Stimulated activated CD8-positive, alpha-beta memory T cell treated with anti-CD3 and anti-CD28 coated beads, Interleukin-12 subunit alpha, Interleukin-12 subunit beta, amount 100 ng/mL, for 1 hour (primary cell): ENCODE measurements around the gene U2SURP.
"Not testable (repeated sequence)": the region's sequence is repeated elsewhere in the genome, so short reads cannot be mapped to it uniquely, and the experiment has no call there.

Experiments used
- DNase-seq: peaks from one replicate; pipeline ENCODE4 v3.0.0-alpha.2; 2020; ENCODE audit warnings: low read depth

The U2SURP gene

DNA sequence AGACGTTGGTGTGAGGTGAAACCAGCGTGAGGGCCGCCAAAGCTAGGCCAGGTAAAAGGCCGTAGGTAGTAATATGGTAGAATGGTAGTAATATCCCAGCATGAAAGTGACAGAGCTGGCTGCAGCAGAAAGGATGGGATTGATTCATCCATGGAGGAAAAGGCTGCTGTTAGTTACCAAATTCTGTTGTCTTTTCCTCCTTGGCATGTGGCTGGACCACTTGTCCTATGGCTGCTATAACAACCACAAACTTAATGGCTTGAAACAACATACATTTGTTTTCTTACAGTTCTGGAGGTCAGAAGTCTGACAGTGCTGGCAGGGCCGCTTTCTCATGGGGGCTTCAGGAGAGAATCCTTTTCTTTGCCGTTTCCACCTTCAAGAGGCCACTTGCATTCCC is 70.4 kb downstream of the U2SURP start:
- DNase-seq: no peak

DNA sequence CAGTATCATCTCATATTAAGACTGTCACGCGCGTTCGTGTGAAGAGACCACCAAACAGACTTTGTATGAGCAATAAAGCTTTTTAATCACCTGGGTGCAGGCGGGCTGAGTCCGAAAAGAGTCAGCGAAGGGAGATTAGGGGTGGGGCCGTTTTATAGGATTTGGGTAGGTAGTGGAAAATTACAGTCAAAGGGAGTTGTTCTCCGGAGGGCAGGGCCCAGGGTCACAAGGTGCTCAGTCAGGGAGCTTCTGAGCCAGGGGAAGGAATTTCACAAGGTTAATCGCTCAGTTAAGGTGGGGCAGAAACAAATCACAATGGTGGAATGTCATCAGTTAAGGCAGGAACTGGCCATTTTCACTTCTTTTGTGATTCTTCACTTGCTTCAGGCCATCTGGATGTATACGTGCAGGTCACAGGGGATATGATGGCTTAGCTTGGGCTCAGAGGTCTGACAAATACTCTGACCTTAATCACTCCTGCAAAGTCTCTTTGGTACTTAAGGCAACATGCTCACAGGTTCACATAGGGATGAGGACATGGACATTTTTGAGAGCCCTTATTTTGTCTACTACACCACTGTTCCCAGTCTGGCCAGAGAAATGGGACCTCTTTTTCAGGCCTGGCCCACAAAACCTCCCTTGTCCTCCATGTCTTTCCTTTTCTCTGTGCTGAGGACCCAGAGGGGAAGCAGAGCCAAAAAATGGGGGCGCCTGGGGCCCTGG is 71.1 kb downstream of the U2SURP start:
- not testable (repeated sequence) for DNase-seq

DNA sequence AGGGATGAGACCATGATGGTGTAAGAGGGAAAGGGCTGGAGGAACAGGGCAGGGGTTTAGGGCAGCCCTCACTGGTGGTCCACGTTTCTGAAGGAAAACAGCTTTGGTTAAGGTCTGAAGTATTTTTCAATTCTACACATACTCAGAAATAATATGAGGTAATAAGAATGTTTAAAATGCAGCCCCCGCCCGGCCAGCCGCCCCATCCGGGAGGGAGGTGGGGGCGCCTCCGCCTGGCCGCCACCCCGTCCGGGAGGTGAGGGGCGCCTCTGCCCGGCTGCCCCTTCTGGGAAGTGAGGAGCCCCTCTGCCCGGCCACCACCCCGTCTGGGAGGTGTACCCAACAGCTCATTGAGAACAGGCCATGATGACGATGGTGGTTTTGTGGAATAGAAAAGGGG is 72.2 kb downstream of the U2SURP start:
- not testable (repeated sequence) for DNase-seq

DNA sequence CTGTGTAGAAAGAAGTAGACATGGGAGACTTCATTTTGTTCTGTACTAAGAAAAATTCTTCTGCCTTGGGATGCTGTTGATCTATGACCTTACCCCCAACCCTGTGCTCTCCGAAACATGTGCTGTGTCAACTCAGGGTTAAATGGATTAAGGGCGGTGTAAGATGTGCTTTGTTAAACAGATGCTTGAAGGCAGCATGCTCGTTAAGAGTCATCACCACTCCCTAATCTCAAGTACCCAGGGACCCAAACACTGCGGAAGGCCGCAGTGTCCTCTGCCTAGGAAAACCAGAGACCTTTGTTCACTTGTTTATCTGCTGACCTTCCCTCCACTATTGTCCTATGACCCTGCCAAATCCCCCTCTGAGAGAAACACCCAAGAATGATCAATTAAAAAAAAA is 72.6 kb downstream of the U2SURP start:
- DNase-seq: not testable (repeated sequence)

DNA sequence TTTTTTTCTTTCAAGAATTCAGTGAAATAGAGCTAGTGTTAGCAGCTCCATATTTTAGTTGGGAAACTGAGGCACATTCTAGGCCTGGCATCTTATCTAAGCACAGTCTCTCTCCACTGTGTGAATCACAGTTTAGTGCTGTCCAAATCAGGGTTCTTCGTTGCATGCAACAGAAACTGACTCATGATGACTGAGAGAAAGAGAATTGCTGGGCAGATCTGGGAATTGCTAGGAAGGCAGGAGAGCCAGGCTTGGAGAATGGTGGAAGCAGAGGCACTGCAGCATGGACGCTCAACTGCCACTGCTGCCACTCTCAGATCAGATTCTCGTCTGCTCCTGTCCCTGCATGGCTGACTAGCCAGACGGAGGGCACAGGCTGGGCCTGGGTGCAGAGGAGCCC is 77.5 kb downstream of the U2SURP start:
- no peak for DNase-seq

DNA sequence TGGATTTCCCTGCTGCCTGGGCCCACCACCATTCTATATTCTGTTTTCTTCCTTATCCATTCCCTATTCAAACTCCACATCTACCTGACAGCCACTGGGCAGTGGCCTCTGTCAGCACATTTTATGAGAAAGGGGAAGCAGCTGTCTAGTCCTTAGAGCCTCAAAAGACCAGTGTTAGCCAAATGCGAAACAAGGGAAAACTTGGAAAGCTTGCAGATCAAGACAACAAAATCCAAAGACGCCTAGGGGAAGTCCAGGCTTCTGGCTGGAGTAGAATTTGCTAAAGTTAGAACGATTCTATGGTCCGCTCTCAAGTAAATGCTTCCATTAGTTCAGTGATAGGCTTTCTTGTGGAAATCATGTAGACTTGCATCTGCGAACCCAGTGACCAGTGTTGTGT is 78.8 kb downstream of the U2SURP start:
- no peak for DNase-seq

DNA sequence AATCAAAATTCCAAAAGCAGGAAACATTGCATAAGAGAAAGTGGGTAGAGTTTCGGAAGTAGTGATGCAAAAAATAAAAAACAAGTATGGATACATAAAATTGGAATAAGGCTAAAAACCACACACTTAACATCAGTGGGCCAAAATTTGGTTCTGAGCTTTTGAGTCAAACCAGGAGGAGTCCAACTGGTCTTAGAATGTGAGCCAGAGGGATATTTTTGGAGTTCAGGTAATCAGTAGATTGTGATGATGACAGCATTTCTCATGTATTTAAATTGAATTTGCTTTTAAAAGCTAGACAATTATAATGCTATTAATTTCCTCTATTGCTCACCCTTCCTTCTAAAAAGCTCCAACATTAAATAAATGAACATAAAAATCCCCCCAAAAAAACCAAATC is 80.0 kb downstream of the U2SURP start:
- DNase-seq: no peak

DNA sequence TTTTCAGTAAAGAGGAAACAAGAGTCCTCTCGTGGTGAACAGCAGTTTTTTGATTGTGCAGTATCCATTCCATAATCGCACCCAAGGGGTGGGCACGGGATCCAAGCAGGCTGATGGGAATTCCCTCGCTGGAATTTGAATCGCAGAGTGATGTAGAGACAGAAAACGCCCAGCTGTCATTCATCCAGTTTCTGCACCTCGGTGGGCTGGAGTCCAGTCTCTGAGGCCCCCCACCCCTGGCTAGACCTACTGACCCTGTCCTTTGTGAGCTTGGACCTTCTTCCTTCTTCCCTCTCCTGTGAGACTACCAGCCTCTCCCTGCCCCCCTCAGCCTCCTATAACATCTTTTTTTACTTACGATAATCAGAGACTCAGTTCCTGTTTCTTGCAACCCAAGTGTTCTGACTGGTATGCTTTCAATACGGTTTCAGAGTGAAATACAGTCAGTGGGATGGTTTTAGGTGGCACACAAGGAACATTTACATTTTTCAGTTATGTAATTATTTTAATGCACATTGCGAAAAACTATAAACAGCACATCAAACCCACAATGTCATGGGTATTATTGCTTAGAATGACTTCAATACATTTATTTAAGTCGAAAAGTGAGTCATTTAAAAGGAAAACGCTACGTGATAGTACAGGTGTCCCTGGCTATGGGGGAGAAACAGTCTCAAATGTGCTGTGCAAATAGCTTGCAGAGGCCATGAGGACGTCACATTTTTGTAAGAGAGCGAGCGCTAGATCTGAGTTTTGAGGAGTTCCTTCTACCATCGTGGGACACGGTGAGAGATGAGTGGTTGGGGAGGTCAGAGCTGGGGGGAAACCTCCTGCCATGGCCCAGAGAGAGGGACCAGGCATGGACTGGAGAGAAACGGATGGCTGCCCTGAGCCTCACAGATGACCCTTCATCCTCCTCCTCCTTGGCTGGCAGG is 80.7 kb downstream of the U2SURP start:
- DNase-seq: no peak

DNA sequence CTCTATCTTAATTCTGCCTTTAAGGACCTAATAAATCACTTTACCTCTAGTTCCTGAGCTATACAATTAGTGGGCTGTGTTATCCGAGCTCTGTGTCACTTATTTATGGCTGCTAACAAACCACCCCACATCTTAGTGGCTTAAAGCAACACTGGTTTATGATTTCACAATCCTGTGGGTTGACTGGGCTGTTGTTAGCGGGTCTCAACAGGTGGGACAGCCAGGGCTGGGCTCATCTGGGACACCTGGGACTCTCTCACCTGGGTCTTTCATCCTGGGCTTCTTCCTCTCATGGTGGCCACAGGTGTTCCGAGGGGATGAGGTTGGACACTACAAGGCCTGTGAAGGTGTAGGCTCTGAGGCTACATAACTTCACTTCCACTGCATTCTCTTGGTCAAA is 82.4 kb downstream of the U2SURP start:
- DNase-seq: no peak

DNA sequence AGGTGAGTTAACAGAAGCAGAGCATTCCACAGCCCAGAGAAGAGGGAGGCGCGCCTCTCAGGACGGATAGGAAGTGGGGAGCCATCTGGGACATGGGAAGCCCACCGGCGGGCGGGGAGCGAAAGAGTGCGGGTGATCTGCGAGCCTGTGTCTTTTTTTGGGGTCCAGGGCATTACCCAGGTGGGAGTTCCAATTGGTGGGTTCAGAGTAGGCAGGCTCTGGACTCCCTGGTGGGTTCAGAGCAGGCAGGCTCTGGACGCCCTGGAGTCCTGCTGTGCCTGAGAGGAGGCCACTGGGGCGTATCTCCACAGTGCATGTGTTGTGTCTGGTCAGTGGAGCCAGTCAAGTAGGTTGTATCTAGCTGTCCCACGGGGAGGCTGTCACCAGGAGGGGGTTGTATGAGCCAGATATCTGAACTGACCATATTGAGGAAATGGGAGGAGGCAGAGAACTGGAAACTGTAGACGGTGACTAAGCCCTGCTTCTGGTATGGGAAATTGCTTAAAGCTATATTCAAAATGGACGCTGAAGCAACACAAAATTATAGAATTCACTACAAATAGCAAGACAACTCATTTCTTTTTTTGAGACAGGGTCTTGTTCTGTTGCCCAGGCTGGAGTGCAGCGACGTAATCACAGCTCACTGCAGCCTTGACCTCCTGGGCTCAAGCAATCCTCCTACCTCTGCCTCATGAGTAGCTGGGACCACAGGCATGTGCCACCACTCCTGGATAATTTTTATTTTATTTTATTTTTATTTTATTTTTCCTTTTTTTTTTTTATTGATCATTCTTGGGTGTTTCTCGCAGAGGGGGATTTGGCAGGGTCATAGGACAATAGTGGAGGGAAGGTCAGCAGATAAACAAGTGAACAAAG is 83.7 kb downstream of the U2SURP start:
- DNase-seq: no peak

DNA sequence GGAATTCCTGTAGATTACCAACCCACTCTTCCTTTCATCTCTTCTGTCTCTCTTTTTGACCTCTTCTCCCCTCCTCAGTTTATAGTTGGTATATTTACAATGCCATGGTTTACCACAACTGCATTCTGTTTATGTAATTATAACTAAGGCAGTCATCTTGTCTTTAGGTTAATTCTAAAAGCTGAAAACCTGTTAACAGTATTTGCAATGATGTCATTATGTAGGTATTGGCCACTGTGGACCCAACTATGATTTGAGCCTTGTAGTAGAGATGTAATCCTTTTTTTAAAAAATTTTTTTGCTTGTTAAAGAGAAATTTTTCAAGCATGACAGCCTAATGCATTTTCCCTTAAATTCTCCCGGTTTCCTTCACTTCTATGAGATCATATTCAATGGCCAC is 87.5 kb downstream of the U2SURP start:
- DNase-seq: no peak

DNA sequence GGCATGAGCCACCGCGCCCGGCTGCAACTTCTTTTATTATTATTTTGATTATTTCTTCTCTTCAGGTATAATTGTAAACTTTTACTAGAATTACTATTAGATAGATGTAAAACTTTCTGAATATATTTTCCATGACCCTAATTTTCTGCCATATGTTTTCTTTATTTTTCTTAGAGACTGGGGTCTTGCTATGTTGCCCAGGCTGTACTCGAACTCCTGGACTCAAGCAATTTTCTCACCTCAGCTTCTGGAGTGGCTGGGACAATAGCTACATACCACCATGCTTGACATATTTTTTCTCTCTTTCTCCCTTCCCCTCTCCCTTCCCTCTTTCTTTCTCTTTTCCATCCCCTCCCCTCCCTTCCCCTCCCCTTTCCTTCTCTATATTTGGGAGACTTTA is 88.6 kb downstream of the U2SURP start:
- no peak for DNase-seq

DNA sequence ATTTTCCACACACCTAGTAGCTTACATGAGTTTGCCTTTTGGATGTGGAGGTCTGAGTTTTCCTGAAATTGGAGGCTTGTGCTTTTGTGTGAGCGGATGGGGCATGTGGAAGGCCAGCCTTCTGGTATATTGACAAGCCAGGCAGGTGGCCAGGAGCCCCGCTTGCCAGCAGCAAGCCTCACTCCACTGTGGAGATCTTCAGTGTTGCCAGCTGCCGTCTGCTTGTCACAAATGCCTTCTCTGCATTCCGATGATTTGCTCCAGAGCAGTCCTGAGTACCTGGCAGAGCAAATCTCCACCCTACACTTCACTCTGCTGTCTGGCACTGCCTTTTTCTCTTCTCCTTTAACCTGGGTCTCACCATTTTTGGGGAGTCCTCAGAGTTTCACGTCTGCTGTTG is 89.1 kb downstream of the U2SURP start:
- no peak for DNase-seq

DNA sequence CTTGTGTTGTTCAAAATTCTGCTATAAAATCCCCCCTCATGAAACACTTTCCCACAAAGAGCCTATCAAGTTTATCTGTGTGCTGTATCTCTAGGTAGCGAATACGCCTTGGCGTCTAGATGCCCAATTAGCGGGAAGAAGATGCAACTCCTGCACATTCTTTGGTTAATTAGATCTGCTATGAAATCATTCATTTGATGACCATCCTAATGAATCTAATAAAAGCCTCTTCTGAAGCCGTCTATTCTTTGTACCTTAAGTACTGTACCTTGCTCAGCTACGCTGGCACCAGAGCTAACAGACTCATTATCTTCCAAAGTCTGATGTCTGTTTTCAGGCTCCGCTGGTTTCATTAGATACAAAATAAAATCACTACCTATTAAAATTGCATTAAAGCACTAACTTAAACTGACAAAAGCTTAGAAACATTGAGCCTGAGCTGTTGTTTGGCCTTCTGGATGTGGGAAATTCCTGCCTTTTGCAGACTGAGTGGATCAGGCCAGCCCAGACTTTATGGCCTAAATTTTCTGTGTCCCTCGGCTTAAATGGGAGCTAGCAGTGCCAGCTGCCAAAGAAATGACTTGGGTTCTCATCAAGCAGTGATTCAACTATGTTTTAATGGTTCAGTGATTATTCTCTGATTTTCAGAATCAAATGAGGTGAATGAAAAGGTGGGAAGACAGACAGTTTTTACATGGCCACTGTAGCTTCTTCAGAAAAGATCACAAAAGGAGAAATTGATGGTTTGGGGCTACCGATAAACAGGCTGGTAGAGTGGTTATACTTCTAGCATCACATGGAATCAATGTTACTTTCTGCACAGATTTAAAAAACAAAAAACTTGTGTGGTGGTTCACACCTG is 89.8 kb downstream of the U2SURP start:
- no peak for DNase-seq

DNA sequence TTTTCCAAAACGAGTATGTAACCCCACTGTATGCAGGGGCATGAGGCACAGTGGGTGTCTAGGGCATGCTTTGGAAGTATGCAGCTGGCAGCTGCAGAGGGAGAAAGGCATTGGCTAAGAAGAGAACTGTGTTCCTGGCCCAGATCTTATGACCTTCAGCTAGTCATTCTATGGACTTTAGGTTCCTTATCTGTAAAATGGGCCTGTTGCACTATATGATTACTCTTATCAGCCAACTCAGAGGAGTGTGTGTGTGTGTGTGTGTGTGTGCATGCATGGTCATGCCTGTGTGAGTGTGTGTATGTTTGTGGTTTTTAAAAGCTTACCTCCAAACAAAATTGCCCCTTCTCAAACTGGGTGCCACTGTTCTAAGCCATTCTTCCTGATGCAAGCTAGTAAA is 90.8 kb downstream of the U2SURP start:
- no peak for DNase-seq

DNA sequence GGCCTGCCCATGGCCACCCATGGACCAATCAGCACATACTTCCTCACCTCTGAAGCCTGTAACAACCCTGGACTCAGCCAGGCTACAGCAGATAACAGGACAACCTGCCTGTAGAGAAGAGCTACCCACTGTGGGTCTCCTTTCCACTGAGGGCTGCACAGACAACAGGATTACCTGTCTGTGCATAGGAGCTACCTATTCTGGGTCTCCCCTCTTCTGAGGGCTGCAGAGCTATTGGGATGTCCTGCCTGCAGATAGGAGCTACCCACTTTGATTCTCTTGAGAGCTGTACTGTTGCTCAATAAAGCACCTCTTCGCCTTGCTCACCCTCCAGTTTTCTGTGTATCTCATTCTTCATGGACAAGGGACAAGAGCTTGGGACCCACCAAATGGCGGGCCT is 94.4 kb downstream of the U2SURP start:
- DNase-seq: no peak

DNA sequence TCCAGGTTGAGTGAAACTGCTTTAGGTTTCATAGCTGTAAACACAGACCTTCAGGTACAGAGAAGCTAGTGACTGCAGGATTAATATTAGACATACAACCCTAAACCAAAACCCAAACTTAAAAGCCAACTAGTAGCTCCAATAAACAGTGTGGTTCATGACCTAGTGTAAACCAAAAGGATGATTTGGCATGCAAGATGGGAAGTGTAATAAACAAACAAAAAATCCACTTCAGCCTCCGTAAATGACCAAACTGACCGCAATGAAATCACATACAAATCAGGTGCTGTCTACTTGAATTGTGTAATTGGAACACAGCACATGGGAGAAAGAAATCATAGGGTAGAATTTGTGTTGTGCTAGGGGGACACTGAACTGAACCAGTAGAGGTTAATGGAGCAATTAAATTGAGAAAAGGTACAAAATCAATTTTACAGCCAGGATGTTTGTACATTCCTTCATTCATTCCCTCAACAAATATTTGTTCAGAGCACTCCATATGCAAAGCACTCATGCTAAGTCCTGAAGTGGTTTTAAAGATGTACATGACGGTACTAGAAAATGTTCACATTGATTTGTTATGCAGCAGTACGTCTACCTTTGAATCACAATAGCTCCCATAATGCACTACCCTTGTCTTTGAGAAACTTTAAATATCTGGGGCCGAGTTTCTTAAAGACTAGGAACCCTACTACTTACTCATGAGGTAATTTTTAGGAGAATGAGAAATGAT is 96.8 kb downstream of the U2SURP start:
- DNase-seq: no peak

DNA sequence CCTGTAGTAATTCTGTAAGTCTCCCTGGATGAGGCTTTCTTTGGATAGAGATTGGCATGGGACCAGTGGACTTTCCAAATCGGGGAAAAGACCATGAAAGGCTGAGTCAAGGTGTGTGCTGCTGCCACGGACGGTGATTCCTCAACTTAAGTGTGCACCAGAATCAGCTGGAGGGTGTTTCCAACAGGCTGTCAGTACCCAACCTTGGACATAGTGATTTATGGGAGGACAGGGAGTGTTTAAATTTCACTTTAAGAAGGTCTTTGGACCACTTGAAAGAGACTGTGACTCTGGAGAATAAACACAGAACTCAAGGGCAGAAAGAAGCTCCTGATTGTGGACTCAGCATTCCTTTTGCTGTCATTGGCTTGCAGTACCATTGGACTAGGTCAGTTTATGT is 97.8 kb downstream of the U2SURP start:
- no peak for DNase-seq

DNA sequence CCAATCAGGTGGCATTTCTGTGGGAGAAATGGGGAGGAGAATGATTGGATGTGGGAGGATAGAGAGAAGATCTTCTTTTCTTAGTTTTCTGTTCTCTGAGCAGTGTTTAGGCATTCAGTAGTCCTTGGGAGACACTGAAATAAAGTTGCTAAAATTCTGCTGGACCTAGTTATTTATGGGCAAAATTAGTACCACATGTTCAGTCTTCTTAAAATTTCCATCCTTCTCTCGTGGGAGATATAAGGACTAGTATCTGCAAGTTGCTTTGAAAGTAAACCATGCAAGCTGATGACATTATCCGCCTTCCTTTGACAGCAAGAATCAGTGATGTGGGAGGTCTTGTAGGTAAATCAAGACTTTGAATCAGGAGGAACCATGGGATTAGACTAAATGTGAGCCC is 98.3 kb downstream of the U2SURP start:
- DNase-seq: no peak

DNA sequence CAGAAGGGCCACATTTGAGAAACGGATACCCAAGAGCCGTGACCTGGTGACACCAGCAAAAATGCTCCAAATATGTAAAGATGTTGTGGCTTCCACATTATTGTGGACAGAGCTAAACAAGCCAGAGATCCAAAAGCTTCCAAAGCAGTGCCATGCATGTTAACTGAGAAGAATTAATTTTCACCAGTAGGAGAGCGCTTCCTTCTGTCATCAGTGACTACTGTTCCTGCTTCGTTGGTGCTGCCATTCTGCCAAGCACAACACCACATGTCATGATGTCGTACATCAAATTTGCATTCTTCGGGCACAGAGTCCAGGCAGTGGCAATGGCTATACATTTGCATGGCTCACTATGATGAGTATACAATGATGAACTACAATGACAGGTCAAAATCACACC is 99.1 kb downstream of the U2SURP start:
- DNase-seq: no peak
